Measurements from ENCODE around the gene DSCAM. TPM values are rescaled to one million over a fixed set of nuclear protein-coding genes. Genes with fewer than 3 reads are reported as not detected.

DSCAM gene
- total RNA-seq, 4 donors from 2014 or later, result not detected

DNA sequence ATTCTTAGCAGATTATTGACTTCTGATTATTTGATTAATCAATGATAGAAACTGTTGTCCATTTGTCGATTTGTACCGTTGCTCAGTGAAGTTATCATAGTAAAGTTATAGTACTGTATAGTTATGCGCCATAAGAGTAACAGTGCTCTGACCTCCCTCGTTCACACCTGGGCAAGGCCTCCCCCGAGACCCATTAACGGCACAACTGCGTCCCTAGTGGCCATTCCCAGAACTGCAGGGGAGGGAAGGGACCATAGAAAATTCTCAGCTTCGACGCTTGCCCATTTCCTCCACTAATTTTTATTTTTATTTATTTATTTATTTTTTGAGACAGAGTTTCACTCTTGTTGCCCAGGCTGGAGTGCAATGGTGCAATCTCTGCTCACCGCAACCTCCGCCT lies 334.4 kb downstream of the DSCAM start:
- 84 to 86% methylated on average over 11 of the region's 11 CpGs for WGBS, 2 donors
- intact Hi-C loops (cut with DNase I; ENCODE audit: low total_unique reads), result no loop called here
- DNase-seq (ENCODE audit: low spot score in 2 of 2), result no peak
- TF ChIP-seq CTCF (IDR thresholded peaks at IDR 0.05) (no peak), POLR2A (IDR thresholded peaks at IDR 0.05) (no peak)
- H3K4me3 ChIP-seq (ENCODE audit: low read depth, poor library complexity, severe bottlenecking), result no peak overlapping the region

DNA sequence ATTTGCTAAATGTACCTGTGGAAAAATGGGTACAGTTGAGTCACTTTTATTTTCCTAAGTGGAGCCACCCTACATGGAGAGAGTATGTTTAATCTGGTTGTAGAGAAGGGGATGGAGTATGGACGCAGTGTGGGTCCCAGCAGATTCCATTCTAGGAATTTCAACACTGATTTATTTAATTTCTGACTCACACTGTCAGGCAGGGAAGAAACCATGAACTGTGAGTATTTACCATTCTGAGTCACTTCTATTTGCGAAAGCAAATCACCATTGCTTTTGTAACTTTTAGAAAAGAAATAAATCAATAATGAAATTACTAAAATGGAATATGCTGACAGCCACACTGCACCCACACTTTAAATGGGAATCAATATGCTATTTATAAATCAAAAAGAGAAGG lies 339.0 kb downstream of the DSCAM start:
- WGBS, 2 donors, result 82 to 83% methylated on average over 2 of the region's 2 CpGs
- no peak for TF ChIP-seq POLR2A (IDR thresholded peaks at IDR 0.05)
- TF ChIP-seq CTCF (IDR thresholded peaks at IDR 0.05), result no peak
- no peak overlapping the region for H3K4me3 ChIP-seq (ENCODE audit: low read depth, poor library complexity, severe bottlenecking)
- intact Hi-C loops (cut with DNase I; ENCODE audit: low total_unique reads), result no loop called here
- no peak for DNase-seq (ENCODE audit: low spot score in 2 of 2)

DNA sequence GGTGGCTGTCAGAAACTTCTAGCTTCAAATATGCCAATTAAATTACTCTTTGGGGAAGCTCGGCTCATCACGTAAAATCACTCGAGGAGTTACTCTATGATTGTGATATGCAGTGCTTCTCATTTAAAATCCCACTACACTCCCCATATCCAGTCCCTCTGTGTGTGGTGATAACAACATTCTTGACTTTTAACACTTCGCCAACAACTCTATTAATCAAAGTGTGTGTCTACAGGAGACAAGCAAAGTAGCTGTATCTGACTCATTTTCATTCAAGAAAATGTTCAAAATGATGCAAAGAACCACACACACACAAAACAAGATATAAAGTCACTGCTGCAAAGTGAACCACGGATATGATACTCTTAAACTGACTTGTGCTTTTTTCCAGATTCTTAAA lies 341.3 kb downstream of the DSCAM start:
- WGBS, 2 donors, result 79 to 81% methylated on average over 5 of the region's 5 CpGs
- no peak overlapping the region for H3K4me3 ChIP-seq (ENCODE audit: low read depth, poor library complexity, severe bottlenecking)
- no peak for DNase-seq (ENCODE audit: low spot score in 2 of 2)
- intact Hi-C loops (cut with DNase I; ENCODE audit: low total_unique reads), result no loop called here
- TF ChIP-seq CTCF (IDR thresholded peaks at IDR 0.05), result no peak
- TF ChIP-seq POLR2A (IDR thresholded peaks at IDR 0.05), result no peak

DNA sequence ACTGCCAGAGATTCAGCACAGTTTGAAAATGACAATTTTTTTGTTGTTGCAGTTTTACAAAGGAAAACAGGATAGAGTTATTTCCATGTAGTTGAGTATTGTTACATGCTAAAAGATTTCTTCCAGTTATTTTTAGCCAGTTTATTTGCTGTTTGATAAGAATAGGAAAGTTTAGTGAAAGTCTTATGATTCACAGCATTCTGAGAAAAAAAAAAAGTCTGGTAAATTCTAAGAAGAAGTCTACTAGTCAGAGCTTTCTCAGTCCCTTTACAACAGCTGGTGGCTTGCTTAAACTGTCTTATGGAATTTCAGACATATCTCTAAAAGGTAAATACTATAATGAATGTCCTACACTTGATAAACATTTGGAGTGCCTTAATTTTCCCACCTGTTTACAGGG lies 341.7 kb downstream of the DSCAM start:
- DNase-seq (ENCODE audit: low spot score in 2 of 2), result no peak
- intact Hi-C loops (cut with DNase I; ENCODE audit: low total_unique reads), result no loop called here
- H3K4me3 ChIP-seq (ENCODE audit: low read depth, poor library complexity, severe bottlenecking), result no peak overlapping the region
- TF ChIP-seq CTCF (IDR thresholded peaks at IDR 0.05) (no peak), POLR2A (IDR thresholded peaks at IDR 0.05) (no peak)

DNA sequence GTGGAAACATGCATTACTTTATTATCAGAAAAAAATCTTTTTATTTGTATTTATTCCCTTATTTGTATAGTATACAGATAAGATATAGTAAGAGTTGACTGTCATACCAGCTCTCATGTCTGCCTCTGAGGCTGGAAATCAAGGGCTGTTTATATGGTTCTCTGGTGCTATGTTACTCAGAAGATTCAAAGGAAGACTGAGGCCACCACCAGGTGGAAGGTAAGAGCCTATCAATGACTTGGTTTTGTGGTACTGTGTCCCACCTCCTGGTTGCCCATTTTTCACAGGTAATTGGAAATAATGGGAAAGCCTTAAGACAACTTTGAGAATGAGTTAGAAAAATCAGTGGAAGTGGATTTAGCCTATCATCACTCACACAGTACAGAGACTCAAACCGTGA lies 342.1 kb downstream of the DSCAM start:
- DNase-seq (ENCODE audit: low spot score in 2 of 2), result no peak
- WGBS, 2 donors, result 68 to 75% methylated on average over 1 of the region's 1 CpG
- TF ChIP-seq POLR2A (IDR thresholded peaks at IDR 0.05) (no peak), CTCF (IDR thresholded peaks at IDR 0.05) (no peak)
- intact Hi-C loops (cut with DNase I; ENCODE audit: low total_unique reads), result no loop called here
- H3K4me3 ChIP-seq (ENCODE audit: low read depth, poor library complexity, severe bottlenecking), result no peak overlapping the region

DNA sequence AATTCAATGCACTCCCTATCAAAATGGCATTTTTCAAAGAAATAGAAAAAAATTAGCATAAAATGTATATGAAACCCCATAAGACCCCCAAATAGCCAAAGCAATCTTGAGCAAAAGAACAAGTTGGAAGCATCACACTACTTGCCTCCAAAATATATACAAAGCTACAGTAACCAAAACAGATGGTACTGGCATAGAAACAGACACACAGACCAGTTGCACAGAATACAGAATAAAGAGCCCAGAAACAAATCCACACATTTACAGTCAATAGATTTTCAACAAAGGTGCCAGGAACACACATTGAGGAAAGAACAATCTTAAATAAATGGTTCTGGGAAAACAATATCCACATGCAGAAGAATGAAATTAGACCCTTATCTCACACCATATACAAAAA lies 350.8 kb downstream of the DSCAM start:
- no peak for DNase-seq (ENCODE audit: low spot score in 2 of 2)
- intact Hi-C loops (cut with DNase I; ENCODE audit: low total_unique reads), result no loop called here
- no peak overlapping the region for H3K4me3 ChIP-seq (ENCODE audit: low read depth, poor library complexity, severe bottlenecking)
- TF ChIP-seq POLR2A (IDR thresholded peaks at IDR 0.05) (no peak), CTCF (IDR thresholded peaks at IDR 0.05) (no peak)
